WI38 (cell line): ENCODE results near the gene TYRO3.
A peak's percentile ranks its signal among the peaks of the same experiment; 100 is the strongest.

Source experiments
- H3K4me3 ChIP-seq: 2 replicates; pipeline ENCODE4 v1.5.1; 2011; ENCODE audit warnings: low read depth, mild to moderate bottlenecking, control low read depth, low read length
- TF ChIP-seq, protein P1 (sequence below): IDR thresholded peaks from 2 replicates; pipeline ENCODE4 v1.5.1; 2012; ENCODE audit warnings: low read depth, mild to moderate bottlenecking, control low read depth, low read length

Gene TYRO3

DNA sequence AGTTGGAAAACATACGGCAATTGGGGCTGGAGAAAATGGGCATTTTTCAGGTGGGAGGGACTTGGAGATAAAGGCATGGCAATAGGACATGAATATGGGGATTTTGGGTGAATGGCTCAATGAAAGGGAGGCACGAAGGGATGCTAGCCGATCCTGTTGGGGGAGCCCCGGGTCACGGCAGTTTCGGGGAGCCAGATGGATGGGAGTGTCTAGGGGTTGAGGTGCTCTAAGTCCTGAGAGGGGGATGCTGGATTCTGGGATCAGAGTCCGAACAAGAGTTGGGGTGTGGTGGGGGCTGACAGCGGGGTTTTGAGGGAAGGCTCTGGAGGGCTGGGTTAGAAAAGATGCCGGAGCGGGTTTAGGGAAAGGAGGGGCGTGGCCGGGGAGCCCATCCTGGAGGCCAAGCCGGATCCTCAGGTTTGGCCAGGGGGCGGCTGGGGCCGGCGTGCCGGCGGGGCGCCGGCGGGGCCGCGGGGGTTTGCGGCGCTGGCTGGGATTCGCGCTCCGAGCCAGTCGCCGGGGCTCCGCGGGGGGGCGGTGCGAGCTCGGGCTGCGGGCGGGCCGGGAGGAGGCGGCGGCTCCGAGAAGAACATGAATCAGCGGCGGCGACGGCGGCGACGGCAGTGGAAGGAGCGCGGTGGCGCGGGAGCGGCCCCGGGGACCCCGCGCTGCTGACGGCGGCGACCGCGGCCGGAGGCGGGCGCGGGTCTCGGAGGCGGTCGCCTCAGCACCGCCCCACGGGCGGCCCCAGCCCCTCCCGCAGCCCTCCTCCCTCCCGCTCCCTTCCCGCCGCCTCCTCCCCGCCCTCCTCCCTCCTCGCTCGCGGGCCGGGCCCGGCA lies at the start of gene TYRO3:
Gene TYRO3 (plus strand): TSS at position 813 of the 839 bp plus-strand sequence. CDS start 46 bp downstream, outside the sequence.
- peak within 1 kb of the TSS; percentile 74 for H3K4me3 ChIP-seq
- TF ChIP-seq, protein P1, sequence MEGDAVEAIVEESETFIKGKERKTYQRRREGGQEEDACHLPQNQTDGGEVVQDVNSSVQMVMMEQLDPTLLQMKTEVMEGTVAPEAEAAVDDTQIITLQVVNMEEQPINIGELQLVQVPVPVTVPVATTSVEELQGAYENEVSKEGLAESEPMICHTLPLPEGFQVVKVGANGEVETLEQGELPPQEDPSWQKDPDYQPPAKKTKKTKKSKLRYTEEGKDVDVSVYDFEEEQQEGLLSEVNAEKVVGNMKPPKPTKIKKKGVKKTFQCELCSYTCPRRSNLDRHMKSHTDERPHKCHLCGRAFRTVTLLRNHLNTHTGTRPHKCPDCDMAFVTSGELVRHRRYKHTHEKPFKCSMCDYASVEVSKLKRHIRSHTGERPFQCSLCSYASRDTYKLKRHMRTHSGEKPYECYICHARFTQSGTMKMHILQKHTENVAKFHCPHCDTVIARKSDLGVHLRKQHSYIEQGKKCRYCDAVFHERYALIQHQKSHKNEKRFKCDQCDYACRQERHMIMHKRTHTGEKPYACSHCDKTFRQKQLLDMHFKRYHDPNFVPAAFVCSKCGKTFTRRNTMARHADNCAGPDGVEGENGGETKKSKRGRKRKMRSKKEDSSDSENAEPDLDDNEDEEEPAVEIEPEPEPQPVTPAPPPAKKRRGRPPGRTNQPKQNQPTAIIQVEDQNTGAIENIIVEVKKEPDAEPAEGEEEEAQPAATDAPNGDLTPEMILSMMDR = no peak

DNA sequence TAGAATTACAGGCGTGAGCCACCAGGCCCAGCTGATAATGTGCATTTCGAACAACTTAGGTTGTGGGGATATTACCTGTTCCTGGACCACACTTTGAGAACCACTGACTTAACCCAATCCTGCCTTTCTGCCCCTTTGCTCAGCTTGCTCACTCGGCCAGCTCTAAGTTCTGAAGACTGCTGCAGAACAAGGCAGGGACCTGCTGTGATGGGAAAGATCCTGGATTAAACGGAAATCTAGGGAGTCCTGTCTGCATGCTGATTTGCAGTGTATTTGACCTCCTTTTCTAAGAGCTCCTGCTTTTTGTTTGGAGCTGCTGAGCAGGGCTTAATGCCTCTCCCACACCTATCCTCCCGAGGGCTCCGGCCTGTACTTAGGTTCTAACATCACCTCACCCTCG lies 48.3 kb upstream of the TYRO3 start:
- TF ChIP-seq, protein P1 = no peak
- no peak overlapping the region for H3K4me3 ChIP-seq

DNA sequence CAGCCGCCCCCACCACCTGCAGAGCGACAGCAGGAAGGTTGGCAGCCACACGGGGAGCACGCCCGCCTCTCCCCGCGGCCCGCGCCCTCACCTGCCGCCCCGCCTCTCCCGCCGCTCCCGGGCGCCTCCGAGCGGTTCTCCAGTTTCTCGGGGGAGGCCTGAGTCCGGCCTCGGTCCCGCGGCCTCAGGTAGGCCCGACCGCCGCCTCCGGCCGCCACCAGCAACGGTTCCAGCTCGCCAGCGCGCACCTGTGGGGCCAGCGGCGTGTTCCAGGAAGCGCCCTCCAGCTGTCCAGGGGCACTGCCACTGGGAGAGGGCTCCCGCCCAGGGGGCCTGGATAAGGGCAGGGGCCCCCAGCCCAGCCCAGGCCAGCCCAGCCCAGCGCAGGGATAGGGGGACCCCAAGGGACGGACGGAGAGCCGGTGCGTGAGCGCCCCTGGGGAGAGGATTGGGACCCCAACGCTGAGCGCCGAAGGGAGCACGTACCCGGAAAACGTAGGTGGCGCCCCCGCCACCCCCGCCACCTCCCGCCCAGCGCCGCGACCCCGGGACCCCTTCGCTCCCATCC lies 47.6 kb upstream of the TYRO3 start:
- H3K4me3 ChIP-seq = no peak overlapping the region
- TF ChIP-seq, protein P1 = no peak

DNA sequence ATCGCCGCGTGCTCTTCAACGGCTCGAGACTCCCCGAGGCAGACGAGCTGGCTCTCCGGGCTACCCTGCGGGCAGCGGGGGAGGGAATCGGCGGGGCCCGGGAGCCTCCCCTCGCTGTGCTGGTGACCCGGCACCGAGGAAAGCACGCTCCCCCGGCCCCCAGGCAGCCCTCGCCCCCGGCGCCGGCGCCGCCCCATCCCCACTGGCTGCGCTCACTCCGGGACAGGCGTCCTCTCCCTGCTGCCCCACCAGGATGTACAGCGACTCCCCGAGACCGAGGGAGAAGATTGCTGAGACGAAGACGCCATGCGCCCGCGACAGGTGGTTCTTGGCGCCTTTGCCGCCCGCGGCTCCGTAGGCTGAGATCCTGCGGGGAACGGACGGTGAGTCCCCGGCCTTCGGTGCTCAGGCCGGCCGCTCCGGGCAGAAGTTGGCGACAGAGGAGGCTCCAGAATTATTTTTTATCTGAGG lies 47.1 kb upstream of the TYRO3 start:
- no peak overlapping the region for H3K4me3 ChIP-seq
- TF ChIP-seq, protein P1 = no peak

DNA sequence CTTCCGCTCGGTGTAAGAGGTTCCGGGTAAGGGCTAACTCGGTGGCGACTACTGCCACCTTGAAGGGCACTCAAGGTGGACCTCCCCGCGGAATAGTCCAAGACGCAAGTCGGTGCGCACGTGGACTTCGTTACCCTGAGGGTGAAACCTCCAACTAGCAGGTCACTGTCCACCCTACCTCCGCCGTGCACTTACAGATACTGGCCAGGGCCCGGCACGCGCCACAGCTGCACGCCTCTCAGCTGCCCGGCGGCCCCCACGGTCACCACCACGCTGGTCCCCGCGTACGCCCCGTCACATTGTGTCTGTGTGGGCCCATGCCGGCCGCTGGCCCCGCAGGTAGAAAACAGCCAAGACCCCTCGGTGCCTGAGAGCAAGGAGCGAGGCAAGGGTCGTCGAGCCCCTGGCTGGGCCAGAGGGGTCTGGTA lies 46.5 kb upstream of the TYRO3 start:
- peak overlapping the region; percentile 56 for H3K4me3 ChIP-seq
- TF ChIP-seq, protein P1 = no peak

DNA sequence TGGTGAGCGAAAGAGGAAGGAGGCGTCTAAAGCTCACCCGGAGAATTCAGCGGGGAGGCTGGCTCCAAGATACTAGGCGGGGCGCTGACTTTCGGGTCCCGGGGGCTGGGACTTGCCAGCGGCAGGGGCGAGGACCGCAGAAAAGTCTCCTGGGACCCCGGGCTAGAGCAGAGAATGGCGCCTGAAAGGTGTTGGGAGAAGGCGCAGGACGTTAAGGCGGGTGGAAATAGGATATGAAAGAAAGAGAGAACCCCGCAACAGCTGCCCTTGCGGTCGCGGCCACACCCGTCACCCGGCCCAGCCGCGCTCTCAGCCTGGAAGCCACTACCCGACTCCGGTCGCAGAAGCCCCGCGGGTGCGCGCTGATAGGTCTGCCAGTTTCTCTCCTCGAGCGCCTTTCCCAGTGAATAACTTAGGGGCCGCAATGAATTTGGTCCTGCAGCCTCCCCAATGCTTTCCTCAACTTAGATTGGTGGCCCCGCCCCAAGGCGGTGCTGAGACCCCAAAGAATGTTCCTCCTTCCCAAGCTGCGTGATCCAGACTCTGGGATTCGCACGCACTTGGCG lies 46.0 kb upstream of the TYRO3 start:
- H3K4me3 ChIP-seq = peak overlapping the region; percentile 56
- TF ChIP-seq, protein P1 = no peak
